ENCODE data around the gene ZSCAN10. TPM values are rescaled to one million over a fixed set of nuclear protein-coding genes. Genes with fewer than 3 reads are reported as not detected.

Gene ZSCAN10
- polyA plus RNA-seq, 1 experiment = not detected

DNA sequence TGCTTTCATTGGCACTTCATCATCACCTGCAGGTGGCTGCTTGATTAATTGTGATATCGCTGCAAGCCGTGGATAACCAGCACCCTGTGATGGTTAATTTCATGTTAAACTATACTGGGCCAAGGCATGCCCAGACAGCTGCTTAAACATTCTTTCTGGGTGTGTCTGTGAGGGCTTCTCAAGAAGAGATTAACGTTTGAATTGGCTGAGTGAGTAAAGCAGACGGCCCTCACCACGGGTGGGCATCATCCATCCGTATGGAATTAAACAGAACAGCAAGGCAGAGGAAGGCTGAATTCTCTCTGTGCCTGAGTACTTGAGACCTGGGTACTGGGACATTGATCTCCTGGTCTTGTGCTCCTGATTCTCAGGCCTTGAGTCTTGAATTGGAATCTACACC is 28.7 kb upstream of the ZSCAN10 start:
- Histone ChIP-seq H3K36me3 (ENCODE audit: control insufficient read depth, insufficient read depth, low read length) (peaks cover 7% of the 10 kb centered on the region), H3K4me3 (ENCODE audit: low read depth, low read length) (no peak overlapping the region), H3K27me3 (ENCODE audit: control insufficient read depth, insufficient read depth, low read length) (no peaks in the 10 kb centered on the region)
- TF ChIP-seq CTCF (IDR thresholded peaks at IDR 0.05; ENCODE audit: insufficient read depth, low read depth, low read length) = no peak
- ChIA-PET POLR2A (no interaction called here), CTCF (interaction anchor here (0.8 to 6.6 kb wide), 7 partner anchors 10 to 97 kb away, joined by 3 to 57 read pairs (median 5); no protein-coding TSS in a partner anchor)
- no peak for DNase-seq (ENCODE audit: low read depth)

DNA sequence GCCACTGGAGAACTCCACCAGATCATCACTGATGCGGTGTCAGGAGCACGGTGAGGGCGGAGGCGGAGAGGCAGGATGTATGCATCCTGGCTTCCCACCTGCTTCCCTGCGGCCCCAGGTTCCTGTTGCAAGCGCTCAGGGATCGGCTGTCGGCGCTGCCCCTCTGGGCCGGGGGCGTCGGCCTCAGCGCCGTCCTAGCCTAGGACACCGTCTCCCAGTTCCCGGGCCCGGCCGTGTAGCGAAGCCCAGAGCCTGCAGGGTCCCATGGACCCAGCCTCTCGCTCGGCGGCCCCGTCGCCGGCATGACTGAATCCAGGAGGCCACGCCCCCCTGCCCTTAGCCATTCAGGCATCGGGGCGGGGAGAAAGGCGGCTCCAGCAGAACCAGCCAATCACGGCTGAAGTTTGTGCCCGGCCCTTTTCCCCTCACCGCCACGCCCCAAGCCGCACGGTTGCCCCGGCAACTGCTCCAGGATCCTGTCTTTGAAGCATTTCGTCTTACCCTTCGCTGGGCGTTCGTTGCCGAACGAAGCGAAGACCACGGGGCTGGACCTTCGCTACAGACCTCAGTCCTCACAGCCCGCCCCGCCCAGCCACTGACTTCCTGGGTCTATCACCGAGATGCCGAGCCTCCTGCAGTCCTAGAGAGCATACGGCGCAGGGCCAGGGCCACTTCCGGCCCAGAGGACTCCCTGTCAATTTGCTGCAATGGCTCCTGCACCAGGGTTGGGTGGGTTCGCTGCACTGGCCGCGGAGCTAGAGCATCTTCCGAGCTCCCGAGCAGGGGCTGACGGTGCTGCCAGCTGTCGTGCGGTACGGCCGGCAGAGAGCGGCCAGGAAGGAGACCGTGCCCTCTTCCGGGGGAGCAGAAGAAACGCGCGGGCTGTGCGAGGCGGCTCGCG is 25.1 kb upstream of the ZSCAN10 start:
- peak; percentile 51 for TF ChIP-seq CTCF (IDR thresholded peaks at IDR 0.05; ENCODE audit: insufficient read depth, low read depth, low read length)
- peaks cover 18% of the 10 kb centered on the region for H3K36me3 ChIP-seq (ENCODE audit: control insufficient read depth, insufficient read depth, low read length)
- no peaks in the 10 kb centered on the region for H3K27me3 ChIP-seq (ENCODE audit: control insufficient read depth, insufficient read depth, low read length)
- H3K4me3 ChIP-seq (ENCODE audit: low read depth, low read length) = peak overlapping the region; percentile 68
- ChIA-PET CTCF (interaction anchor here (6.6 kb wide), 1 partner anchor 65 kb away, joined by 56 read pairs; no protein-coding TSS in a partner anchor), POLR2A (interaction anchor here (0.7 kb wide), 1 partner anchor 18 kb away, joined by 3 read pairs; no protein-coding TSS in a partner anchor)
- peak; percentile 61 for DNase-seq (ENCODE audit: low read depth)

DNA sequence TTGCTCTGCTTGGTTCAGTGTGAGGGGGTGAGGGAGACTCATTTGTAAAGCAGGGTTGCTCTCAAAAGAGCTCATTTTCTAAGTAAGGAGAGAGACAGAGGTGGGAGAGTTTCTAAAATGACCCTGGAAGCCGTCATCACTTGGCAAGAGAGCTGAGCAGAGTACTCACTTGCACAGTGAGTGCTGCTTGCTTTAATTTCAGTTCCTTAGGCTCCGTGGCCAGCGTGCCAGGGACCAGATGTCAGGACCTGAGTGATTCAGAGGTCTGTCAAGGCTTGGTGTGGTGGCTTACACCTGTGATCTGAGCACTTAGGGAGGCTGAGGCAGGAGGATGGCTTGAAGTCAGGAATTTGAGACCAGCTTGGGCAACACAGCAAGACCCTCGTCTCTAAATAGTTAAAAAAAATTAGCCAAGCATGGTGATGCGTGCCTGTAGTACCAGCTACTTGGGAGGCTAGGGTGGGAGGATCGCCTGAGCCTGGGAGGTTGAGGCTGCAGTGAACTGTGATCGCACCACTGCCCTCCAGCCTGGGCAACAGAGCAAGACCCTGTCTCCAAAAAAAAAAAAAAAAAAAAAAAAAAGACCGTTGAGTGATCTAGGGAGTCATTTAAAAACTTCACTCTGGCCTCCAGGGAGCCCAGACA is 24.0 kb upstream of the ZSCAN10 start:
- Histone ChIP-seq H3K36me3 (ENCODE audit: control insufficient read depth, insufficient read depth, low read length) (peaks cover 20% of the 10 kb centered on the region), H3K4me3 (ENCODE audit: low read depth, low read length) (no peak overlapping the region), H3K27me3 (ENCODE audit: control insufficient read depth, insufficient read depth, low read length) (no peaks in the 10 kb centered on the region)
- ChIA-PET CTCF (interaction anchor here (2.6 kb wide), 1 partner anchor 64 kb away, joined by 11 read pairs; no protein-coding TSS in a partner anchor), POLR2A (interaction anchor here (0.6 kb wide), 1 partner anchor 17 kb away, joined by 3 read pairs; no protein-coding TSS in a partner anchor)
- TF ChIP-seq CTCF (IDR thresholded peaks at IDR 0.05; ENCODE audit: insufficient read depth, low read depth, low read length) = no peak
- DNase-seq (ENCODE audit: low read depth) = no peak

DNA sequence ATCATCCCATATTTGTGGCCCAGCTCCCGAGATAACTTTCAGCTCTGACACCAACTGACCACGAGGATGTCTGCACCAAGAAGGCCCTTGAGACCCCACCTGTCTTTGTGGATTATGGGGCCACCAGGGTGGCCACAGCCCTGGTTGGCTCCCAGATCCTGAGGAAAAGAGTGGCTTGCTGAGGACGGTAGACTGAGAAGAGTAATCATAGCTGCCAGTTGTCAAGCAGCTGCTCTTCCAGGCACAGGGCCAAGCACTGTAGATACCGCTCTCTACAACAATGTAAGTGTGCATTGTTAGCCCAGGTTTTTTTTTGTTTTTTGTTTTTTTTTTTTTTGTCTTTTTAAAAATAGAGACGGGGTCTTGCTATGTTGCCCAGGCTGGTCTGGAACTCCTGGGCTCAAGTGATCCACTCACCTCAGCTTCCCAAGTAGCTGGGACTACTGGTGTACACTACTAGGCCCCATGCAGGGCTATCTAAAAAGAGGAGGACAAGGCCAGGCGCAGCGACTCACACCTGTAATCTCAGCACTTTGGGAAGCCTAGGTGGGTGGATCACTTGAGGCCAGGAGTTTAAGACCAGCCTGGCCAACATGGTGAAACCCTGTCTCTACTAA is 22.9 kb upstream of the ZSCAN10 start:
- CTCF ChIA-PET = interaction anchor here (2.6 kb wide), 1 partner anchor 63 kb away, joined by 11 read pairs; no protein-coding TSS in a partner anchor
- POLR2A ChIA-PET = no interaction called here
- TF ChIP-seq CTCF (IDR thresholded peaks at IDR 0.05; ENCODE audit: insufficient read depth, low read depth, low read length) = no peak
- H3K36me3 ChIP-seq (ENCODE audit: control insufficient read depth, insufficient read depth, low read length) = peaks cover 21% of the 10 kb centered on the region
- no peaks in the 10 kb centered on the region for H3K27me3 ChIP-seq (ENCODE audit: control insufficient read depth, insufficient read depth, low read length)
- H3K4me3 ChIP-seq (ENCODE audit: low read depth, low read length) = no peak overlapping the region
- DNase-seq (ENCODE audit: low read depth) = no peak

All from BJ (cell line).